ENCODE results near the gene SLAMF6. TPM values are rescaled to one million over a fixed set of nuclear protein-coding genes. Genes with fewer than 3 reads are reported as not detected.

SLAMF6 gene
- total RNA-seq: 1 to 10 TPM; 1.0 to 1.2 TPM
- polyA plus RNA-seq: under 1 TPM; 0.76 to 0.84 TPM

- no peak for DNase-seq (ENCODE audit: low spot score)
- H3K4me3 ChIP-seq (ENCODE audit: low read depth in 1 of 3, low read length in 3 of 3): no peak within 1 kb of the TSS
These were observed at the start of gene SLAMF6 for GRCh38 chr1:160522622-160523345. TSS of gene SLAMF6 (minus strand) at chr1:160523255. CDS start at chr1:160523192, 63 bp downstream.

GRCh38 chr1:160570840-160571239 lies 47.8 kb upstream of the SLAMF6 start:
- Histone ChIP-seq H3K27ac (ENCODE audit: low read depth in 1 of 2, low read length in 2 of 2) (no peak overlapping the region), H3K27me3 (ENCODE audit: control insufficient read depth in 4 of 4, insufficient read depth in 4 of 4, low read length in 3 of 4) (no peaks in the 10 kb centered on the region), H3K36me3 (ENCODE audit: control insufficient read depth in 4 of 4, insufficient read depth in 3 of 4, low read depth in 1 of 4, low read length in 3 of 4) (no peaks in the 10 kb centered on the region), H3K9me3 (ENCODE audit: control insufficient read depth in 4 of 4, low read length in 3 of 4) (no peaks in the 10 kb centered on the region), H3K4me1 (ENCODE audit: control insufficient read depth in 4 of 4, insufficient read depth in 4 of 4, low read length in 3 of 4) (no peaks in the 10 kb centered on the region), H3K9ac (ENCODE audit: low read depth in 1 of 2, low read length in 2 of 2) (no peak overlapping the region), H3K4me3 (ENCODE audit: low read depth in 1 of 3, low read length in 3 of 3) (no peak overlapping the region)
- 89% methylated on average over 3 of the region's 3 CpGs for WGBS
- DNase-seq (ENCODE audit: low spot score): no peak
- TF ChIP-seq JUND (IDR thresholded peaks at IDR 0.05): no peak
- no peak for TF ChIP-seq EGR1 (IDR thresholded peaks at IDR 0.05; ENCODE audit: low read depth in 2 of 2)
- TF ChIP-seq ATF3 (IDR thresholded peaks at IDR 0.05): no peak
- no peak for TF ChIP-seq FOXA1 (IDR thresholded peaks at IDR 0.05)
- no peak for TF ChIP-seq RAD21 (IDR thresholded peaks at IDR 0.05)
- TF ChIP-seq FOXA2 (IDR thresholded peaks at IDR 0.05): no peak
- TF ChIP-seq ZBTB33 (IDR thresholded peaks at IDR 0.05): no peak
- TF ChIP-seq YY1 (IDR thresholded peaks at IDR 0.05): no peak
- TF ChIP-seq NR2F2 (IDR thresholded peaks at IDR 0.05): no peak
- TF ChIP-seq MAX (IDR thresholded peaks at IDR 0.05): no peak
- TF ChIP-seq TAF1 (conservative IDR thresholded peaks at IDR 0.05): no peak

More at GRCh38 chr1:160522622-160523345, at the start of gene SLAMF6:
- TF ChIP-seq ATF3 (IDR thresholded peaks at IDR 0.05) (no peak), HNF4A (conservative IDR thresholded peaks at IDR 0.05) (no peak), NR2F2 (IDR thresholded peaks at IDR 0.05) (no peak), SP1 (IDR thresholded peaks at IDR 0.05) (no peak), MAX (IDR thresholded peaks at IDR 0.05) (no peak), YY1 (IDR thresholded peaks at IDR 0.05) (no peak), CTCF (IDR thresholded peaks at IDR 0.05; ENCODE audit: low read depth, low read length, missing input control) (no peak), FOXA2 (IDR thresholded peaks at IDR 0.05) (no peak), GABPA (IDR thresholded peaks at IDR 0.05 in 1 of 2, conservative IDR thresholded peaks at IDR 0.05 in 1 of 2) (no peak), RXRA (IDR thresholded peaks at IDR 0.05) (no peak), HNF4G (IDR thresholded peaks at IDR 0.05) (no peak), ZBTB33 (IDR thresholded peaks at IDR 0.05) (no peak), FOXA1 (IDR thresholded peaks at IDR 0.05) (no peak)
- Histone ChIP-seq H3K9ac (ENCODE audit: low read depth in 1 of 2, low read length in 2 of 2) (peak within 1 kb of the TSS in 1 of 2 donors; percentile 59), H3K4me1 (ENCODE audit: control insufficient read depth in 4 of 4, insufficient read depth in 4 of 4, low read length in 3 of 4) (no peaks in the 10 kb centered on the region), H3K9me3 (ENCODE audit: control insufficient read depth in 4 of 4, low read length in 3 of 4) (no peaks in the 10 kb centered on the region), H3K36me3 (ENCODE audit: control insufficient read depth in 4 of 4, insufficient read depth in 3 of 4, low read depth in 1 of 4, low read length in 3 of 4) (no peaks in the 10 kb centered on the region), H3K27me3 (ENCODE audit: control insufficient read depth in 4 of 4, insufficient read depth in 4 of 4, low read length in 3 of 4) (no peaks in the 10 kb centered on the region), H3K27ac (ENCODE audit: low read depth in 1 of 2, low read length in 2 of 2) (no peak within 1 kb of the TSS)
- WGBS: 72% methylated on average over 11 of the region's 11 CpGs

All from liver (tissue), 9 donors.